ENCODE results near the gene HAS3.
"Not testable (repeated sequence)": the region's sequence is repeated elsewhere in the genome, so short reads cannot be mapped to it uniquely, and the experiment has no call there.

The HAS3 gene

DNA sequence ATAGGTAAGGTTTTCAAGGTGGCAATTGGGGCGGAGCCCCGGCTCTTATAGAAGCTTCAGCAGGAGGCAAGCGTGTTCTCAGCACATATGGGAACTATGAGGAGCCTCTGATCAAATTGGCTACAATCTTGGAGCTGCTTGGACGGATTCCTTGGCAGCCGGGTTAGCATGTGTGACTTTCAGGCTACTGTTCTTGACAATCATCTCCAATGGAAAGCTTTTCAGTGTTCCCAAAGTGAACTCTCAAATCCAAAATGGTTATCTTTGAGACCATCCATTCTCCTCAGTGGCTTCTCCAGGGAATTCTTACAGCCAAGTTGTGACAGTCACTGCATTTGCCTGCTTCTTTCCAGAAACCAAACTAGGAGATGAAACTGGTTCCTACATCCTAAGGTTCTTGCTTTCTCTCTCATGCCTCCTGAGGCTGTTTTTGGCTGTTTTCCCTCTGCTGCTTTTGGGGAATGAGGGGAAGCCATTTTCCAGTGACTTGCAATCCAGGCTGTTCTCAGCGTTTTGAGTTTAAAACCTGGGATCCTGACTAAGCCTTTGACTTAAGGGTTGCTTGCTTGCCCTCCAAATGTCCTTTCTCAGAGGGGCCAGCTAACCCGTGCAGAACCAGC is 10.9 kb downstream of the HAS3 start:
- DNase-seq = no peak
- no peak for TF ChIP-seq GATA1 (IDR thresholded peaks at IDR 0.05; ENCODE audit: low read depth, low read length)
- no peak for TF ChIP-seq POLR2A (IDR thresholded peaks at IDR 0.05; ENCODE audit: low read length)

DNA sequence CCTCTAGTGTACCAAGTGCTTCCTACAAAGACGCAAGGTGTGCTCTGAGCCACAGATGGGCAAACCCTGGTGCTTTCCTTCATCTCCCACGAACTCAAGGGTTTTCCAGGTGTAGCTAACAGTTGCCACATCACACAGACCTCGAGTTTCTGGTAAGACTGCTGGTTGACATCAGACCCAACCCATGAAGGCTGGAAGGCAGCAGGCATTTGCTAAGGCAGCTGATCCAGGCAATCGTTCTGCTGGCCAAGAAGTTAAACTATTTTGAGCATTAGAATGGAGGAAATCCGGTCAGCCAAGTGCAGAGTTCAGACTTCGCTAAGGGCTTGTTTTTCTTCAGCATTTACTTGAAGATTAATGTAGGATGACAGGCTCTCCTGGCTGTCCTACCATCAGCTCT is 11.5 kb downstream of the HAS3 start:
- DNase-seq = no peak
- TF ChIP-seq GATA1 (IDR thresholded peaks at IDR 0.05; ENCODE audit: low read depth, low read length) (no peak), POLR2A (IDR thresholded peaks at IDR 0.05; ENCODE audit: low read length) (no peak)

DNA sequence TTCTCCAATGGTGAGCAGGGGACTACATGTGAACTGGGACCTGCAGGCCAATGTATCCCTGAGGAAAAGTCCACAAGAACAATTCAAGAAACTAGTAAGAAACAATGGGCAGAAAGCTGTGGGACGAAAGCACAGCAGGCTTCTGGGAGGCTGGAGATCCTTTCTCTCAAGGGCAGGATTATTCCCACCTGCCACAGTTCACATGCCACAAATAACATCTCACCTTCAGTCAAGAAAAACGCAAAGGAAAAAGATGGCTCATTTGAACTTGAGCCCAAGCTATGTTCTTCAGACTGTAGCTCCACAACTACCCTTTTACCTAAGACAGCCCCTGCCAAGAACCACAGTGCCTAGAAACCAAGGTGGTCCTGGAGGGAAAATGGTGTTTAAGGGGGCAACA is 13.0 kb downstream of the HAS3 start:
- no peak for DNase-seq
- no peak for TF ChIP-seq GATA1 (IDR thresholded peaks at IDR 0.05; ENCODE audit: low read depth, low read length)
- TF ChIP-seq POLR2A (IDR thresholded peaks at IDR 0.05; ENCODE audit: low read length) = no peak

DNA sequence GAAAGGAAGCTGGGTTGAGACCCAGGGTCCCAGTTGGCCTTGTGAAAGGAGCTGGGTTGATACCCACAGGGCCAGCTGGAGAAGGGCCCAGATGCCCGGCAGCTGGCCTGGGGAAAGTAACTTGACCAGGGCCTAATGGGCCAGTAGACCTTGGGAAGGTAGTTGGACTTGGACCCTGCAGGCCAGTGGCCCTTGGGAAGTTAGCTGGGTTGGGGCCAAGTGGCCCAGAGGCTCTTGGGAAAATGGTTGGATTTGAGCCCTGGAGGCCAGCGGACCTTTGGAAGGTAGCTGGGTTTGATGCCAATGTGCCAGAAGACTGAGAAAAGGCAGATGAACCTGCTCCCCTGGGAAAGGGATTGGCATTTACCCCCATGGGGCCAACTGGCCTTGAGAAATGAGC is 13.5 kb downstream of the HAS3 start:
- TF ChIP-seq POLR2A (IDR thresholded peaks at IDR 0.05; ENCODE audit: low read length) (no peak), GATA1 (IDR thresholded peaks at IDR 0.05; ENCODE audit: low read depth, low read length) (no peak)
- no peak for DNase-seq

DNA sequence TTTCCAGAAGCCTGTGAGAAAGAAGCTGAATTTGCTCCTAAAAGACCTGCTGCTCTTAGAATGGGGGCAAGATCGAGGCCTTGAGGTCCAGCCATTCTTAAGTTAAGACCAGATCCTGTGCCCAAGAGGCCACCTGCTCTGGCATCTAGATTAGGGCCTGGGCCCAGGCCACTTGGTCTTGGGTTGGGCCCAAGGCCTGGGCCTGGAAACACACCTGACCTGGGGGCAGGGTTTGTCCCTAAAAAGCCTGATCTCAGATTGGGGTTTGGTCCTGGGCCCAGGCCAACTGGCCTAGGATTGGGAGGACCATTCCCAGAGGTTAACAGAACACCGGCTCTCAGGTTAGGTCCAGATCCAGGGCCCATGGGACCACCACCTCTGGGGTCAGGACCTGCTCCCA is 14.1 kb downstream of the HAS3 start:
- no peak for TF ChIP-seq POLR2A (IDR thresholded peaks at IDR 0.05; ENCODE audit: low read length)
- no peak for TF ChIP-seq GATA1 (IDR thresholded peaks at IDR 0.05; ENCODE audit: low read depth, low read length)
- no peak for DNase-seq

DNA sequence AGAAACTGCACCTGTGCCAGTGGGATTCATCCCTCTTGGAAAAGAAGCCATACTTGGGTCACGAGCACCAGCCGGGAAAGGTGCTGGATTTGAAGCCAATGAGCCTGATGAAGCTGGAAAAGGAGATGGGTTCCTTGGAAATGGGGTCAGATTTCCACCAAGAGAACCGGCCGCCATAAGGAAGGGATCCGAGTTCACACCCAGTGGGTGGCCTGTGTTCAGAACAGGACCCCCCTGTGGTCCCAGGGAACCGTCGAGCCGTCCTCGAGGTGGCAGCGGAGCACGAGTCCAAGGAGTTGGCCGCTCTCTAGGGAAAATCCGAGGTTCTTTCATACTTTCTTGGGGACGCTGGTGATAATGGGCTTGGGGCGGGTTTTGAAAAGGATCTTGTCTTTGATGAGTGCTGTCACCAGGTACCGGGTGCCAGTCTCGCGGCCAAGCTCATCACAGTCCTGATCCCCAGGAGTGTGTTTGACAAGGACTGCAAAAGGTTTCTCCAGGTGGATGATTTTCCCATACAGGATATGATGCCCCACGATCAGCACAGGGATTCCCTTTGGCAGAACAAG is 14.7 kb downstream of the HAS3 start:
- TF ChIP-seq POLR2A (IDR thresholded peaks at IDR 0.05; ENCODE audit: low read length) (no peak), GATA1 (IDR thresholded peaks at IDR 0.05; ENCODE audit: low read depth, low read length) (no peak)
- no peak for DNase-seq

DNA sequence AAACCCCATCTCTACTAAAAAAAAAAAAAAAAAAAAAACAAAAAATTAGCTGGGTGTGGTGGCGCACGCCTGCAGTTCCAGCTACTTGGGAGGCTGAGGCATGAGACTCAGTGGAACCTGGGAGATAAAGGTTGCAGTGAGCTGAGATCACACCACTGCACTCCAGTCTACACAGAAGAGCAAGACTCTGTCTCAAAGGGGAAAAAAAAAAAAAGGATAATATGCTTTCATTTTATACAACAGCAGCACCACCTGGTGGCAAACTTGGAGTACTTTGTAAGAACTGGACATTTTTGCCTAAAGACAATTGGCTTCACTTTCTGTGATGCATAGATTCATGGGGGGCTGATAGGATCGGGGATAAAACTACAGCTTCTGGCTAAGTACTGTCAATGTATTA is 18.5 kb downstream of the HAS3 start:
- peak; percentile 81 to 84 for DNase-seq

DNA sequence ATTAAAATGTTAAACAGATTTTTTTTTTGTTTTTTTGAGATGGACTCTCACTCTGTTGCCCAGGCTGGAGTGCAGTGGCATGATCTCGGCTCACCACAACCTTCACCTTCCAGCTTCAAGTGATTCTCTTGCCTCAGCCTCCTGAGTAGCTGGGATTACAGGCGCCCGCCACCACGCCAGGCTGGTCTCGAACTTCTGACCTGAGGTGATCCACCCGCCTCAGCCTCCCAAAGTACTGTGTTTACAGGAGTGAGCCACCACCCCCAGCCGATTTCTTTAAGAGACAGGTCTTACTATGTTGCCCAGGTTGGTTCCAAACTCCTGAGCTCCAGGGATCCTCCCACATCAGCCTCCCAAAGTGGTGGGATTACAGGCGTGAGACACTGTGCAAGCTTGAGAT is 19.0 kb downstream of the HAS3 start:
- not testable (repeated sequence) for DNase-seq

More for the DNA sequence above, 18.5 kb downstream of the HAS3 start:
- TF ChIP-seq GATA1 (IDR thresholded peaks at IDR 0.05; ENCODE audit: low read depth, low read length) = no peak
- no peak for TF ChIP-seq POLR2A (IDR thresholded peaks at IDR 0.05; ENCODE audit: low read length)

DNA sequence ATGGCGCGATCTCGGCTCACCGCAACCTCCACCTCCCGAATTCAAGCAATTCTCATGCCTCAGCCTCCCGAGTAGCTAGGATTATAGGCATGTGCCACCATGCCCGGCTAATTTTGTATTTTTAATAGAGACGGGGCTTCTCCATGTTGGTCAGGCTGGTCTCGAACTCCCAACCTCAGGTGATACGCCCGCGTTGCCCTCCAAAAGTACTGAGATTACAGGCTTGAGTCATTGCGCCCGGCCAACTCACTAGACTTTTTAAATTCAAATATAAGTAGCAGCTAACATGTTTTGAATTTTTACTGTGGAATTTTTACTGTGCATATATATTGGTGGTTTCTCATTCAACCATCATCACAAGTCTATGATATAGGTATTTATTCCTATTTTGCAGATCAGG is 19.5 kb downstream of the HAS3 start:
- not testable (repeated sequence) for DNase-seq

DNA sequence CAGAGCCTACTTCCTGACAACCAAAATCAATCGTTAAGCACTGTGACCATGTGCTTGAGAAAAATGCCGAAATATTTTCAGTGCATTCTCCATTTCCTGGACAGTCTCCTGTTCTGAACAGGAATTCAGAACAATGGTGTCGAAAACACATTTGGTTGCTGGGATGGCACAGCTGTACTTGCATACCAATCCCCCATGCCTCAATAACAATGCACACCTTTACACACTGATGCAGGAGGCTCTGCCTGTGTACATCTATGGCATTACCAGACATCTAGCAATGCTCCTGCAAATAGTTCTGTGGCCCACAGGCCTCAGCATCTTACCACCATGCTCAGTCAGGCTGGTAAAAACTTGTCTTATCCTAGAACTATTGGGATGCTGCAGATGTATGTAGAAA is 20.8 kb downstream of the HAS3 start:
- no peak for DNase-seq
- TF ChIP-seq POLR2A (IDR thresholded peaks at IDR 0.05; ENCODE audit: low read length) (no peak), GATA1 (IDR thresholded peaks at IDR 0.05; ENCODE audit: low read depth, low read length) (no peak)

DNA sequence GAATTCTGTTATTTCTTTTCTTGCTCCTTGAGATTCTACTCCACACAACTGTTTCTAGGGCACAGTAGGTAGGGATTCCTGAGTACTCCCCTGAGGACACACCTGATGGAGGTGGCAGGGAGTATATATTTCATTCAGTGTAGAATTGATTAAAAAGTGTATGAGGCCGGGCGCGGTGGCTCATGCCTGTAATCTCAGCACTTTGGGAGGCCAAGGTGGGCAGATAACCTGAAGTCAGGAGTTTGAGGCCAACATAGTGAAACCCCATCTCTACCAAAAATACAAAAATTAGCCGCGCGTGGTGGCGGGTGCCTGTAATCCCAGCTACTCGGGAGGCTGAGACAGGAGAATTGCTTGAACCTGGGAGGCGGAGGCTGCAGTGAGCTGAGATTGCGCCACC is 21.3 kb downstream of the HAS3 start:
- DNase-seq = not testable (repeated sequence)

DNA sequence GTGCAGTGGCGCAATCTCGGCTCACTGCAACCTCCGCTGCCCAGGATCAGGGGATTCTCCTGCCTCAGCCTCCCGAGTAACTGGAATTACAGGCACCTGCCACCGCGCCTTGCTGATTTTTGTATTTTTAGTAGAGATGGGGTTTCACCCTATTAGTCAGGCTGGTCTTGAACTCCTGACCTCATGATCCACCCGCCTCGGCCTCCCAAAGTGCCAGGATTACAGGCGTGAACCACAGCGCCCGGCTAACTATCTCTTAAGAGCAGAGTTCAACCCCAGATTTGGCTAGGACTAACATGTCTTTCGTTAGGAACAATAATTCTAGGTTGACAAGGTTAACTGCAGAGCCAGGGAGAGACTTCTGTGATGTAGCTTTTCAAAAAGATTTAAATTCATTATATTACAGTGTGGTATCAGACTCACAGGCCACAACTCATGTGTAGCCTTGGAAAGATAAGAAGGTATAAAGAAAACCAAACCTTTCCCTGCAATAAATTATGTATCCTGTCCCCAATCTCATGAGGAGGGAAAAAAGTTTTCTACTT is 22.6 kb downstream of the HAS3 start:
- TF ChIP-seq POLR2A (IDR thresholded peaks at IDR 0.05; ENCODE audit: low read length) (no peak), GATA1 (IDR thresholded peaks at IDR 0.05; ENCODE audit: low read depth, low read length) (no peak)
- no peak for DNase-seq

DNA sequence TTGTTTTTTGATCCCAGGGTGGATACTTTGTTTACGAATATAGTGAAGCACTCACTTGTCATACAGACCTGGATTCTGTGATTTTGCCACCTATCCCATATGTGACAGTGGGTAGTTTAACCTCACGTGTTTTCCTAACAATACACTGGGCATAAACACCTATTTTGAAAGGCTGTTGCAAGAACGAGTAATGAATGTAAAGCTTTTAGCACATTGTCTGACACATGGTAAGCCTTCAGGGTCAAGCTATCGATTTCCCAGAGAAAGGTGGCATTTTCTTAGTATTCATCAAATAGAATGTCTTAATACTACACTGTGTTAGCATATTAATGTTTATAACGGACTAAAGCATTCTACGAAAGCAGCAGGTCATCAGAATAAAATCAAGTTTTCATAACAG is 25.0 kb downstream of the HAS3 start:
- no peak for TF ChIP-seq POLR2A (IDR thresholded peaks at IDR 0.05; ENCODE audit: low read length)
- no peak for TF ChIP-seq GATA1 (IDR thresholded peaks at IDR 0.05; ENCODE audit: low read depth, low read length)
- DNase-seq = no peak

DNA sequence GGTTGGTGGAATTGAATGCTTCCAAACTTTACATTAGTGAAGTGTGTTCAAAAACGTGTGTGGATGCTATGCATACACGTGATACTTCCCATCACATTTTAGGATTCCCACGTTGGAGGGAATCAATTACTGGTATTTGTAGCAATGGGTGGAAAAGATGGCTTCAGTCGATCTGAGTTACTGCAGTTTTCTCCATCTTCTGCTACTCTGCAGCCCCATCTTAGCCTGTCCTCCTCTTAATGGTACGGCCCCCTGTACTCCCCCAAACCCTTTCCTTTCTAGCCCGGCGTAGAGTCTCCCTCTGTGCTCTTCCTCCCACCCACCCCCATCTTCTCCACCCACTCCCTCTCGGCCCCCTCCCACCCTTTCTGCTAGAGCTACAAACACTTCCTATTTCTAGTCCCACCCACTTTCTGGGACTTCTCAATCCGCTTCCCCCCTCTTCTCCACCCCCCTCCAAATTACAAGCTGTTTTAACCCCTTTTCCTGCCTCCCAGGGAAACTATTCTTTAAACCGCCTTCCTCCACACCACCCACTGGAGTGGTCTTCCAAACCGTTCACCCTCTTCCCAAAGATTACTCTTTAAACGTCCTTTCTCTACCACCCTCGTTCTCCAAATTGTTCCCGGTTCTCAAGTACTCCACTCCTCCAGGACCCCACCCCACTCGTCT is 25.9 kb downstream of the HAS3 start:
- DNase-seq = peak; percentile 26 to 47
- TF ChIP-seq POLR2A (IDR thresholded peaks at IDR 0.05; ENCODE audit: low read length) (no peak), GATA1 (IDR thresholded peaks at IDR 0.05; ENCODE audit: low read depth, low read length) (no peak)

DNA sequence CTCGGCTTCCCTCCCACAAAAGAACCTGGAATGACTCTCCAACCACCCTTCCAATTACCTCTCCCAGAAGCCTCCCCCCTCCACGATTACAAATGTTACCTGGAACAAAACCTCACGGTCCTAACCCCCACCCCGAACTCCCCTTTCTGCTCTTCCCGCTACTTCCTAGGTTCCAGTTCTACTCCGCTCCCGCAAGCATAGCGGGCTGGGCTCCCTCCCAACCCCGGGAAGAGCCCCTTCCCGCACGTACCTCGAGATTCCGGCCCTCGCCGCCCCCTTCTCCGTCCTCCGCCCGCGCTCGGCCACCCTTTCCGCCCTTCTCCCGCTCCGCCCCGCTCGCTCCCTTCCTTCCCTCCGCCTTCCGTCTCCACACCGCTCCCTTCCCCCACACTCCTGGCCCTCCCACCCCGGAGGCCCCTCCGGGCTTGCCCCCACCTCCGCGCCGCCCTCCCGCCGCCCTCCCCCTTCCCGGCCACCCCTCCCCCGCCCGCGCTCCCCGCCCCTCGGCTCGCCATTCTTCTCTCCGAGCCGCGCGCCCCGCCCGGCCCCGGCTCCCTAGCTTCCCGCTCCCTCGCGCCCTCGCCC is 26.5 kb downstream of the HAS3 start:
- no peak for TF ChIP-seq POLR2A (IDR thresholded peaks at IDR 0.05; ENCODE audit: low read length)
- no peak for TF ChIP-seq GATA1 (IDR thresholded peaks at IDR 0.05; ENCODE audit: low read depth, low read length)
- peak; percentile 85 to 90 for DNase-seq

Data from erythroblast (primary cell).